GM12878 (cell line): ENCODE results near the gene MSI2.

Experiments
- ATF2 ChIP-seq: IDR thresholded peaks from 2 replicates; pipeline ENCODE4 v1.6.1; 2012; ENCODE audit warnings: low read length, inconsistent platforms
- SUPT20H ChIP-seq: IDR thresholded peaks from 2 replicates; pipeline ENCODE4 v1.6.1; 2011; ENCODE audit warnings: low read depth, mild to moderate bottlenecking, low read length, moderate library complexity, borderline replicate concordance; ENCODE audit not compliant: control insufficient read depth

GRCh38 chr17:57605675-57606105, 349.4 kb downstream of the MSI2 start:
- TF ChIP-seq ATF2: no peak
- no peak for TF ChIP-seq SUPT20H
